Mesothelial cell of epicardium (in vitro differentiated cells): ENCODE results near the gene NYNRIN. TPM values are rescaled to one million over a fixed set of nuclear protein-coding genes. Genes with fewer than 3 reads are reported as not detected.
"Not testable (repeated sequence)": the region's sequence is repeated elsewhere in the genome, so short reads cannot be mapped to it uniquely, and the experiment has no call there.

ENCODE experiments used
- DNase-seq, 2 experiments: peaks; one replicate each; pipeline ENCODE4 v3.0.0; 2021; ENCODE audit warnings: low spot score in 2 of 2; ENCODE audit not compliant: unreplicated experiment in 2 of 2
- H3K27ac Mint-ChIP-seq: 2 replicates; pipeline ENCODE4 v1.8.0; 2021; ENCODE audit warnings: mixed read lengths
- H3K27me3 Mint-ChIP-seq: 2 replicates; pipeline ENCODE4 v1.8.0; 2021; ENCODE audit warnings: low read depth, mixed read lengths
- H3K36me3 Mint-ChIP-seq: 2 replicates; pipeline ENCODE4 v1.8.0; 2021; ENCODE audit warnings: mixed read lengths
- H3K4me1 Mint-ChIP-seq: 2 replicates; pipeline ENCODE4 v1.8.0; 2021; ENCODE audit warnings: mixed read lengths
- H3K4me3 Mint-ChIP-seq: 2 replicates; pipeline ENCODE4 v1.8.0; 2021; ENCODE audit warnings: mild to moderate bottlenecking, moderate library complexity, mixed read lengths
- H3K9me3 Mint-ChIP-seq: 2 replicates; pipeline ENCODE4 v1.8.0; 2021; ENCODE audit warnings: mixed read lengths
- CTCF ChIP-seq: fragments of 200-600 bp; sonication (generic); IDR thresholded peaks from one replicate; pipeline ENCODE4 v1.5.0; 2021; ENCODE audit warnings: antibody characterized with exemption; ENCODE audit not compliant: unreplicated experiment
- total RNA-seq: library from RNA; stranded (reverse); gene quantifications from 3 replicates; pipeline ENCODE4 v1.2.1, GENCODE V29; 2021

The NYNRIN gene
- 171 to 173 TPM (median 173 TPM) in 3 replicates for total RNA-seq

GRCh38 chr14:24398653-24399446, at the start of gene NYNRIN:
Gene NYNRIN (plus strand): TSS chr14:24399003. CDS start chr14:24399247, 244 bp downstream.
- H3K4me1 Mint-ChIP-seq: peaks cover 83% of the 10 kb centered on the region
- peak within 1 kb of the TSS; percentile 97 for H3K4me3 Mint-ChIP-seq
- H3K9me3 Mint-ChIP-seq: peaks cover 5% of the 10 kb centered on the region
- H3K27me3 Mint-ChIP-seq: no peaks in the 10 kb centered on the region
- peak within 1 kb of the TSS; percentile 98 for H3K27ac Mint-ChIP-seq
- no peak for TF ChIP-seq CTCF
- peaks cover 2% of the 10 kb centered on the region for H3K36me3 Mint-ChIP-seq
- peak; percentile 44 to 79 for DNase-seq

DNA sequence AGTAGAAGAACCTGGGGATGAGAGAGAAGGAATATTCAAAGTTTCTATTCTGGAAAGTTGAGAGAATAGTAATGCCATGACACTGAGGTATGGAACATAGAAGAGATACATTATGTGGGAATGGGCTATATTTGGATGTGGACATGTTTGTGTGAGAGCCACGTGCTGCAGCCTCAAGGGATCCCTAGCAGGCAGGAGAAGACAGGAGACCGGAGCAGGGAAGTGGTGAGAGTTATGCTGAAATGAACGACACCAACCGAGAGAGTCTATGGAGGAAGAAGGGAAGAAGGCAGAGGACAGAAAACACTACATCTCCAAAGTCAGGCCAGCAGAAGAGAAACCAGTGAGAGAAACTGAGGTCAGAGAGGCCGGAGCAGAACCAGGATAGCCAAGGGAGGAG, 49.1 kb upstream of the NYNRIN start:
- H3K27me3 Mint-ChIP-seq: peaks cover 75% of the 10 kb centered on the region
- H3K9me3 Mint-ChIP-seq: no peaks in the 10 kb centered on the region

DNA sequence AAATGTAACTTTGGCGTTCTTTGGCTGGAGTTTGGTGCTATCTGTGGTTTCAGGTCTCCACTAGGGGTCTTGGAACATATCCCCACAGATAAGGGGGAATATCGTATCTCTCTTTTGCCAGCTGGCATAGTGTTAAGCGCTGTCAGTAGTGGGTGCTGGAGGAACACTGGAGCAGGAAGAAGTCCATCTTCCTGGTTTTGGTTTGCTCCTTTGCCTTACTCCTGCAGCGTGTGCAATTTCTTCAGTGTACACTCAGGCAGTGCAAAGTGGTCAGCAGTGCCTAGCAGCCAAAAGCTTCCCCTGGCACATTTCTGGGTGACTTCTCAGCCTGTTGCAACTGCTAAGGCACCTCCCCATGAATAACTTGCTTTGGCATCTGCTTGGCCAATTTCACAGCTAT, 47.3 kb upstream of the NYNRIN start:
- no peak overlapping the region for H3K4me3 Mint-ChIP-seq
- no peaks in the 10 kb centered on the region for H3K36me3 Mint-ChIP-seq
- DNase-seq: no peak
- TF ChIP-seq CTCF: no peak
- H3K27me3 Mint-ChIP-seq: peaks cover 61% of the 10 kb centered on the region
- peaks cover 4% of the 10 kb centered on the region for H3K4me1 Mint-ChIP-seq
- no peaks in the 10 kb centered on the region for H3K9me3 Mint-ChIP-seq
- H3K27ac Mint-ChIP-seq: no peak overlapping the region

More for the DNA sequence above, 49.1 kb upstream of the NYNRIN start:
- Mint-ChIP-seq H3K4me1 (peaks cover 4% of the 10 kb centered on the region), H3K4me3 (no peak overlapping the region), H3K27ac (no peak overlapping the region), H3K36me3 (no peaks in the 10 kb centered on the region)
- no peak for DNase-seq
- no peak for TF ChIP-seq CTCF

GRCh38 chr14:24353559-24354481, 45.0 kb upstream of the NYNRIN start:
- Mint-ChIP-seq H3K4me3 (no peak overlapping the region), H3K27me3 (peaks cover 54% of the 10 kb centered on the region), H3K4me1 (peaks cover 4% of the 10 kb centered on the region), H3K27ac (no peak overlapping the region), H3K9me3 (no peaks in the 10 kb centered on the region), H3K36me3 (no peaks in the 10 kb centered on the region)
- no peak for DNase-seq
- no peak for TF ChIP-seq CTCF

- not testable (repeated sequence) for H3K4me3 Mint-ChIP-seq, H3K9me3 Mint-ChIP-seq, DNase-seq, H3K27ac Mint-ChIP-seq, H3K36me3 Mint-ChIP-seq, H3K4me1 Mint-ChIP-seq
- peaks cover 47% of the 10 kb centered on the region for H3K27me3 Mint-ChIP-seq
These were observed 44.3 kb upstream of the NYNRIN start for GRCh38 chr14:24354482-24354825.

DNA sequence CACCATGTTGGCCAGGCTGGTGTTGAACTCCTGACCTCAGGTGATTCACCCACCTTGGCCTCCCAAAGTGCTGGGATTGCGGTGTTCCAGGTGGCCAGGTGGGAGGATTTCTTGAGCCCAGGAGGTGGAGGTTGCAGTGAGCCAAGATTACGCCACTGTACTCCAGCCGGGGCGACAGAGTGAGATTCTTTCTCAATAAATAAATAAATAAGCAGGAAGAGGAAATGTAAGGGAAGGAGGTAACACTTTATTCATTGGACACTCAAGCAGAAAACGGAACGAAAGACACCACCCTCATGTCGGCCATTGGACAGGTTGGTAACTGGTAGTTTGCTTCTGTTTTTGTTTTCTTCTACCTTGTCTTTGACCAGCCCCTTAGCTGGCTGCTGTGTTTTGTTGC, 43.8 kb upstream of the NYNRIN start:
- no peaks in the 10 kb centered on the region for H3K36me3 Mint-ChIP-seq
- TF ChIP-seq CTCF: no peak
- H3K4me3 Mint-ChIP-seq: no peak overlapping the region
- no peaks in the 10 kb centered on the region for H3K9me3 Mint-ChIP-seq
- no peak for DNase-seq
- H3K4me1 Mint-ChIP-seq: peaks cover 4% of the 10 kb centered on the region
- H3K27ac Mint-ChIP-seq: no peak overlapping the region
- peaks cover 42% of the 10 kb centered on the region for H3K27me3 Mint-ChIP-seq
